SU-DHL-6 (cell line): ENCODE data around the gene CPA5.

Source experiments
- EZH2phosphoT487 ChIP-seq: fragments of 200-600 bp; sonication (generic), shearing (Covaris generic); conservative IDR thresholded peaks from 2 replicates; pipeline ENCODE4 v1.6.1; 2018; ENCODE audit warnings: mild to moderate bottlenecking, antibody characterized with exemption, low read length, moderate library complexity, mixed read lengths
- TF ChIP-seq, protein P1 (sequence below): fragments of 200-600 bp; sonication (generic); IDR thresholded peaks from one replicate; pipeline ENCODE4 v1.5.1; 2017; ENCODE audit warnings: antibody characterized with exemption, mild to moderate bottlenecking, low read length, moderate library complexity; ENCODE audit not compliant: insufficient read depth, poor library complexity, severe bottlenecking

DNA sequence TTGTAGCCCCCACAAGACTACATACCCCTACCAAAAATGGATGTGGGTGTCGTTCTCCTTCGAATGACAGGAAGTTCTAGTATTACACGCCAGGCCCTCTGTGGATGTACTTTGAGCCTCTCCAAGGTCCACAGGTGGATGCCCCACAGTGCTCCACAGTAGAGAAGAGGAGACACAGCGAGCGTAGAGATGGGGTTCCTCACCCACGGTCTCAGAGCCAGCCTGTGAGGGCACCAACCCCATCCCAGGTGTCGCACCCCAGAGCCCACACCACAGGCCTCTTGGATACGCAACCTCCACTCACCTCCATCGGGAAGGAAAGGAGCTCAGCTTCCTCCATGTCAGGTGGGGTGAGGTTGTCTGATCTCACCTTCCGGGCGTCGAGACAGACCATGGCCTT, 2.3 kb downstream of the CPA5 start:
- TF ChIP-seq, protein P1, sequence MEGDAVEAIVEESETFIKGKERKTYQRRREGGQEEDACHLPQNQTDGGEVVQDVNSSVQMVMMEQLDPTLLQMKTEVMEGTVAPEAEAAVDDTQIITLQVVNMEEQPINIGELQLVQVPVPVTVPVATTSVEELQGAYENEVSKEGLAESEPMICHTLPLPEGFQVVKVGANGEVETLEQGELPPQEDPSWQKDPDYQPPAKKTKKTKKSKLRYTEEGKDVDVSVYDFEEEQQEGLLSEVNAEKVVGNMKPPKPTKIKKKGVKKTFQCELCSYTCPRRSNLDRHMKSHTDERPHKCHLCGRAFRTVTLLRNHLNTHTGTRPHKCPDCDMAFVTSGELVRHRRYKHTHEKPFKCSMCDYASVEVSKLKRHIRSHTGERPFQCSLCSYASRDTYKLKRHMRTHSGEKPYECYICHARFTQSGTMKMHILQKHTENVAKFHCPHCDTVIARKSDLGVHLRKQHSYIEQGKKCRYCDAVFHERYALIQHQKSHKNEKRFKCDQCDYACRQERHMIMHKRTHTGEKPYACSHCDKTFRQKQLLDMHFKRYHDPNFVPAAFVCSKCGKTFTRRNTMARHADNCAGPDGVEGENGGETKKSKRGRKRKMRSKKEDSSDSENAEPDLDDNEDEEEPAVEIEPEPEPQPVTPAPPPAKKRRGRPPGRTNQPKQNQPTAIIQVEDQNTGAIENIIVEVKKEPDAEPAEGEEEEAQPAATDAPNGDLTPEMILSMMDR = no peak
- no peak for TF ChIP-seq EZH2phosphoT487
